Ishikawa (cell line): ENCODE measurements around the gene PAFAH2.

Experiments
- CEBPB ChIP-seq: IDR thresholded peaks from 2 replicates; pipeline ENCODE4 v1.6.1; 2012
- CREB1 ChIP-seq: IDR thresholded peaks from 2 replicates; pipeline ENCODE4 v1.6.1; 2012; ENCODE audit warnings: low read depth
- EGR1 ChIP-seq: IDR thresholded peaks from 2 replicates; pipeline ENCODE4 v1.6.1; 2012
- EP300 ChIP-seq: IDR thresholded peaks from 2 replicates; pipeline ENCODE4 v1.6.1; 2012; ENCODE audit warnings: borderline replicate concordance
- FOXM1 ChIP-seq: IDR thresholded peaks from 2 replicates; pipeline ENCODE4 v1.6.1; 2012; ENCODE audit warnings: low read depth, borderline replicate concordance
- MAX ChIP-seq: IDR thresholded peaks from 2 replicates; pipeline ENCODE4 v1.6.1; 2012
- NFIC ChIP-seq: IDR thresholded peaks from 2 replicates; pipeline ENCODE4 v1.6.1; 2012
- RAD21 ChIP-seq: IDR thresholded peaks from 2 replicates; pipeline ENCODE4 v1.6.1; 2012; ENCODE audit warnings: low read depth
- REST ChIP-seq: IDR thresholded peaks from 2 replicates; pipeline ENCODE4 v1.6.1; 2012; ENCODE audit warnings: low read depth, mild to moderate bottlenecking
- TAF1 ChIP-seq: IDR thresholded peaks from 2 replicates; pipeline ENCODE4 v1.6.1; 2012; ENCODE audit warnings: low read depth, mild to moderate bottlenecking
- TCF12 ChIP-seq: IDR thresholded peaks from 2 replicates; pipeline ENCODE4 v1.6.1; 2012; ENCODE audit warnings: low read depth
- TEAD4 ChIP-seq: IDR thresholded peaks from 2 replicates; pipeline ENCODE4 v1.6.1; 2012
- USF1 ChIP-seq: IDR thresholded peaks from 2 replicates; pipeline ENCODE4 v1.6.1; 2012
- YY1 ChIP-seq: IDR thresholded peaks from 2 replicates; pipeline ENCODE4 v1.6.1; 2012; ENCODE audit warnings: low read depth
- ZBTB7A ChIP-seq: IDR thresholded peaks from 2 replicates; pipeline ENCODE4 v1.6.1; 2012; ENCODE audit warnings: low read depth

Gene PAFAH2

GRCh38 chr1:25997828-25998761 is at the start of gene PAFAH2:
PAFAH2 (minus strand) TSS chr1:25998063; CDS start chr1:25990816, 7,247 bp downstream.
- TF ChIP-seq FOXM1 (peak; percentile 64; the same call in 1 of the 2 replicates), CREB1 (peak; percentile 74), REST (no peak), TCF12 (peak; percentile 85), EP300 (peak; percentile 81; the same call in 1 of the 2 replicates), NFIC (peak; percentile 69), ZBTB7A (peak; percentile 90), YY1 (peak; percentile 89), USF1 (peak; percentile 93), EGR1 (peak; percentile 59; the same call in 1 of the 2 replicates), RAD21 (peak; percentile 99), MAX (peak; percentile 94), TAF1 (peak; percentile 92), TEAD4 (peak; percentile 78), CEBPB (peak; percentile 90)

GRCh38 chr1:26047278-26047874 is 49.5 kb upstream of the PAFAH2 start:
- TF ChIP-seq CREB1 (no peak), TAF1 (no peak), TCF12 (no peak), FOXM1 (no peak), NFIC (no peak), ZBTB7A (no peak), CEBPB (no peak), REST (no peak), MAX (no peak)

GRCh38 chr1:26046246-26047095 is 48.6 kb upstream of the PAFAH2 start:
- TF ChIP-seq REST: no peak
- no peak for TF ChIP-seq TCF12
- TF ChIP-seq MAX: no peak
- no peak for TF ChIP-seq RAD21
- no peak for TF ChIP-seq YY1
- no peak for TF ChIP-seq ZBTB7A
- no peak for TF ChIP-seq FOXM1
